K562 (cell line): Measurements from ENCODE around the gene CTRL. TPM values are rescaled to one million over a fixed set of nuclear protein-coding genes. Genes with fewer than 3 reads are reported as not detected.

Experiments
- ATAC-seq: fragments of 200-7000 bp; cut with Tn5 transposase; 3 replicates; pipeline ENCODE4 v1.9.1; 2020; ENCODE audit warnings: moderate library complexity
- BruUV-seq: library from RNA; stranded (reverse); fragments of 400-500 nt; replicated peaks from 2 replicates; lab custom pipeline; 2021; lab: Mats Ljungman, UMichigan
- CTCF ChIA-PET: fragments of 300-600 bp; formaldehyde crosslinking; extraction: SDS; loops from one replicate; lab custom pipeline; 2021; ENCODE audit warnings: low intra/inter-chr PET ratio; lab: Yijun Ruan, JAX
- POLR2A ChIA-PET: fragments of 300-600, 350-650 bp; sonication (Branson Sonifier 250); formaldehyde crosslinking; extraction: SDS; loops from one replicate; lab custom pipeline; 2021; ENCODE audit warnings: antibody characterized with exemption, inconsistent platforms; lab: Yijun Ruan, JAX
- DNase-seq, 4 experiments: peaks; one replicate each; pipeline versions ENCODE4 v3.0.0 to v3.0.0-alpha.2; 2011 to 2018; ENCODE audit warnings: low spot score in 3 of 4, mixed read lengths in 3 of 4; ENCODE audit errors: extremely low read depth in 1 of 4
- FAIRE-seq: peaks from 2 replicates; lab custom pipeline; 2011; peaks lifted over from hg19 to GRCh38; lab: Jason Lieb, UNC
- H2AFZ ChIP-seq: 2 replicates; pipeline ENCODE4 v1.6.0; 2011; ENCODE audit warnings: low read depth, low read length, control low read depth, inconsistent platforms
- H3K27ac ChIP-seq: fragments of 200-600 bp; 3 replicates; pipeline ENCODE4 v1.8.0; 2011; ENCODE audit warnings: low read depth, mild to moderate bottlenecking, control low read depth, inconsistent platforms, low read length, moderate library complexity, mixed read lengths; ENCODE audit errors: extremely low read depth
- H3K27me3 ChIP-seq, 2 experiments: fragments of 300-600 bp in 1 of 2; 2 replicates in 1 of 2; 3 replicates in 1 of 2; pipeline versions ENCODE4 v1.6.0 to v1.8.0; 2011; ENCODE audit warnings: inconsistent platforms in 2 of 2, low read length in 2 of 2, mild to moderate bottlenecking in 1 of 2, mixed read lengths in 1 of 2, moderate library complexity in 1 of 2; ENCODE audit not compliant: control insufficient read depth in 2 of 2, insufficient read depth in 2 of 2
- H3K36me3 ChIP-seq: fragments of 300-600 bp; 3 replicates; pipeline ENCODE4 v1.8.0; 2011; ENCODE audit warnings: mild to moderate bottlenecking, low read length, inconsistent platforms; ENCODE audit not compliant: control insufficient read depth, insufficient read depth
- H3K4me1 ChIP-seq, 2 experiments: fragments of 200-600 bp in 1 of 2; replicated peaks in 1 of 2; 2 replicates in 1 of 2; 3 replicates in 1 of 2; pipeline versions ENCODE4 v1.5.1 to v1.8.0; 2011; ENCODE audit warnings: inconsistent platforms in 2 of 2, low read length in 2 of 2, mild to moderate bottlenecking in 1 of 2, mixed read lengths in 1 of 2, moderate library complexity in 1 of 2; ENCODE audit not compliant: control insufficient read depth in 2 of 2, insufficient read depth in 2 of 2
- H3K4me2 ChIP-seq: 2 replicates; pipeline ENCODE4 v1.6.1; 2011; ENCODE audit warnings: low read length, control low read depth, inconsistent platforms, mixed read lengths; ENCODE audit not compliant: insufficient read depth
- H3K4me3 ChIP-seq: fragments of 200-600 bp; sonication (generic), shearing (Covaris generic); 2 replicates; pipeline ENCODE4 v1.5.1; 2016; ENCODE audit warnings: control low read depth, inconsistent platforms
- H3K79me2 ChIP-seq: fragments of 200-600 bp; 3 replicates; pipeline ENCODE4 v1.8.0; 2011; ENCODE audit warnings: low read length, inconsistent platforms; ENCODE audit not compliant: control insufficient read depth, insufficient read depth
- H3K9ac ChIP-seq, 2 experiments: 2 replicates each; pipeline versions ENCODE4 v1.6.0 to v1.6.1; 2011; ENCODE audit warnings: low read depth in 2 of 2, low read length in 2 of 2, control low read depth in 1 of 2, inconsistent platforms in 1 of 2, mild to moderate bottlenecking in 1 of 2, mixed read lengths in 1 of 2; ENCODE audit not compliant: insufficient read depth in 1 of 2
- H3K9me1 ChIP-seq: one replicate; pipeline ENCODE4 v1.6.0; 2011; ENCODE audit warnings: inconsistent platforms, mild to moderate bottlenecking, low read length, moderate library complexity; ENCODE audit not compliant: control insufficient read depth, insufficient read depth
- H3K9me3 ChIP-seq: replicated peaks from 2 replicates; pipeline ENCODE4 v1.5.1; 2011; ENCODE audit warnings: low read depth, low read length, inconsistent platforms; ENCODE audit not compliant: control insufficient read depth, insufficient read depth
- H4K20me1 ChIP-seq: replicated peaks from 2 replicates; pipeline ENCODE4 v1.6.1; 2011; ENCODE audit warnings: low read length, inconsistent platforms, mixed read lengths; ENCODE audit not compliant: control insufficient read depth, insufficient read depth
- CBX2 ChIP-seq: fragments of 200-600 bp; sonication (generic); IDR thresholded peaks from one replicate; pipeline ENCODE4 v1.6.1; 2012; ENCODE audit warnings: mild to moderate bottlenecking, low read length, inconsistent platforms; ENCODE audit not compliant: insufficient read depth, poor library complexity, severe bottlenecking
- POLR2G ChIP-seq: fragments of 200-400 bp; formaldehyde crosslinking; IDR thresholded peaks from 2 replicates; pipeline ENCODE4 v1.6.1; 2017; ENCODE audit warnings: low read depth, mild to moderate bottlenecking, antibody characterized with exemption, low read length, moderate library complexity
- PTTG1 ChIP-seq: fragments of 450-650 bp; IDR thresholded peaks from 2 replicates; pipeline ENCODE4 v1.6.1; 2016; ENCODE audit warnings: low read depth, mild to moderate bottlenecking, missing genetic modification characterization, missing compliant biosample characterization
- SMARCB1 ChIP-seq: IDR thresholded peaks from 2 replicates; pipeline ENCODE4 v1.6.1; 2011; ENCODE audit warnings: improper control_type of control experiment, low read depth; ENCODE audit not compliant: insufficient read length
- ZNF274 ChIP-seq: IDR thresholded peaks from 2 replicates; pipeline ENCODE4 v1.6.1; 2011; ENCODE audit warnings: low read depth, mild to moderate bottlenecking, low read length, moderate library complexity, borderline replicate concordance
- WGBS: fragments of 100-300 bp; shearing (Covaris generic); methylation state at CpG from one replicate; pipeline ENCODE4 v1.1.6; 2016; ENCODE audit warnings: low coverage, mixed read lengths; ENCODE audit not compliant: insufficient coverage; ENCODE audit errors: missing lambda C conversion rate; 5-methylcytosine and 5-hydroxymethylcytosine counted together
- in situ Hi-C: fragments of 300-500 bp; cut with MboI; formaldehyde crosslinking; loops from 4 replicates; pipeline ENCODE4 v1.15.0; 2018; ENCODE audit warnings: inconsistent platforms, mixed read lengths
- intact Hi-C: fragments of 100-400 bp; cut with micrococcal nuclease; formaldehyde crosslinking; loops from 2 replicates; pipeline ENCODE4 v1.14.2; 2022
- polyA plus RNA-seq, 8 experiments: library from polyadenylated mRNA; depleted of rRNA in 4 of 8; stranded (reverse) in 5 of 8; unstranded in 3 of 8; fragments of >200 nt; fragmentation: Nextera tagmentation in 2 of 8; fragmentation: Illumina TruSeq in 1 of 8; extraction: Ambion mirVana in 2 of 8; extraction: Trizol in 1 of 8; gene quantifications; 2 replicates each; pipeline versions ENCODE4 v1.2.1 to v1.2.3, GENCODE V29; 2011 to 2014; ENCODE audit warnings: inconsistent platforms in 1 of 8, missing spikeins in 1 of 8
- total RNA-seq, 7 experiments: library from RNA; depleted of rRNA in 6 of 7; stranded (reverse); fragments of >200 nt in 6 of 7; fragmentation: Illumina TruSeq in 2 of 7; extraction: Trizol in 2 of 7; gene quantifications; 2 replicates each; pipeline versions ENCODE4 v1.2.1 to v1.2.3, GENCODE V29; 2011 to 2021; ENCODE audit warnings: low replicate concordance in 1 of 7
- TF ChIP-seq, protein P1 (sequence below), 3 experiments: fragments of 200-800 bp in 1 of 3; sonication (Bioruptor generic) in 1 of 3; sonication (generic) in 1 of 3; formaldehyde crosslinking in 1 of 3; IDR thresholded peaks; 2 replicates each; pipeline versions ENCODE4 v1.6.1 to v1.8.0; 2016 to 2022; ENCODE audit warnings: mild to moderate bottlenecking in 2 of 3, missing compliant biosample characterization in 2 of 3, missing genetic modification characterization in 2 of 3, missing genetic modification reagents in 1 of 3
- TF ChIP-seq, protein P2 (sequence below), 2 experiments: IDR thresholded peaks; 2 replicates each; pipeline ENCODE4 v1.6.1; 2012; ENCODE audit warnings: improper control_type of control experiment in 2 of 2, low read depth in 2 of 2, low read length in 2 of 2, borderline replicate concordance in 1 of 2
- TF ChIP-seq, protein P3 (sequence below): sonication (generic); formaldehyde crosslinking; IDR thresholded peaks from 2 replicates; pipeline ENCODE4 v1.8.0; 2022; ENCODE audit warnings: missing genetic modification reagents, mild to moderate bottlenecking, borderline replicate concordance

The CTRL gene
- total and polyA plus RNA-seq, 9 of the 15 experiments (the other 6 are each of a cell fraction or from before 2014, with no cell fraction given) = 1.4 to 5.6 (median 2.5) TPM

DNA sequence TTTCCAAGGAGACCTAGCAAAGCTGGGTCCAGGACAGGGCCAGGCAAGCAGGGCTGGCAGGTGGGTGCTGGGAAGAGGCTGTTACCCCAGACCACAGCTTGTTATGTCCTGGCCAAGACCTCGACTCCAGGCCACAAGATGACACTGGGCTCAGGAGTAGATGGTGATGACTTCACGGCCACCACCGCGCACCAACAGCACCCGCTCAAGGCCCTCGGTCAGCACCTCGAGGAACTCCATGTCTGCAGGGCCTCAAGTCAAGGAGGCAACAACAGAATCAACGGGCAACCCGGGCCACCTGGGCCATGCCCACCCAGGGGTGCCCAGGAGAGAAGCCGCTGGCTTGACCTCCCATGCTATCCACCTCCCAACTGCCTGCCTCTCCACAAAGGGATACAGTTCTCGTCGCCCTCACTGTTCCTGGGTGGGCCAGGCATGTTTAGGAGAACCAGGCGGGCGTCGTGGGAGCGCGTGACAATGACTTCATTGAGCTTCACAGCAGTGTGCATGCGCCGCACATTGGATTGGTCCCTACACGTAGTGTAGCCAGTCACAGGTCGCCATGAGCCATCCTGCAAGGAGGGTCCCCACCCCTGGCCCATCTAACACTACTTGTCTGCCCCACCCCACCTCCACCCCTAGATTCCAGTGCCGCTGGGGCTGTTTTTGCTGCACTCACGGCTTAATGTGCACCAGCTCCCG lies 13.2 kb upstream of the CTRL start:
- no TSS peak for BruUV-seq
- Histone ChIP-seq H3K79me2 (no peaks in the 10 kb centered on the region), H3K36me3 (peaks cover 82% of the 10 kb centered on the region; the same call in 2 of the 3 replicates), H3K9ac (peak overlapping the region in 1 of 2 experiments; percentile 79; a peak in 2 of 4 replicates), H3K9me1 (no peaks in the 10 kb centered on the region), H2AFZ (no peak overlapping the region), H3K4me3 (no peak overlapping the region), H3K9me3 (no peaks in the 10 kb centered on the region; the same call in 1 of the 2 replicates), H3K4me2 (no peak overlapping the region), H3K27me3 (no peaks in the 10 kb centered on the region), H4K20me1 (peaks cover 16% of the 10 kb centered on the region; the same call in 1 of the 2 replicates), H3K4me1 (peaks cover 10 to 72% of the 10 kb centered on the region in 2 experiments; a peak in 4 of 5 replicates), H3K27ac (no peak overlapping the region)
- TF ChIP-seq, protein P1, sequence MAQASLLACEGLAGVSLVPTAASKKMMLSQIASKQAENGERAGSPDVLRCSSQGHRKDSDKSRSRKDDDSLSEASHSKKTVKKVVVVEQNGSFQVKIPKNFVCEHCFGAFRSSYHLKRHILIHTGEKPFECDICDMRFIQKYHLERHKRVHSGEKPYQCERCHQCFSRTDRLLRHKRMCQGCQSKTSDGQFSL (CRISPR knock-in tag; IDR thresholded peaks at IDR 0.05) = 0 out of 2 replicates have a peak, but pooled peaks have one; percentile 12
- TF ChIP-seq, protein P1 (tag; IDR thresholded peaks at IDR 0.05) = no peak
- TF ChIP-seq, protein P2, sequence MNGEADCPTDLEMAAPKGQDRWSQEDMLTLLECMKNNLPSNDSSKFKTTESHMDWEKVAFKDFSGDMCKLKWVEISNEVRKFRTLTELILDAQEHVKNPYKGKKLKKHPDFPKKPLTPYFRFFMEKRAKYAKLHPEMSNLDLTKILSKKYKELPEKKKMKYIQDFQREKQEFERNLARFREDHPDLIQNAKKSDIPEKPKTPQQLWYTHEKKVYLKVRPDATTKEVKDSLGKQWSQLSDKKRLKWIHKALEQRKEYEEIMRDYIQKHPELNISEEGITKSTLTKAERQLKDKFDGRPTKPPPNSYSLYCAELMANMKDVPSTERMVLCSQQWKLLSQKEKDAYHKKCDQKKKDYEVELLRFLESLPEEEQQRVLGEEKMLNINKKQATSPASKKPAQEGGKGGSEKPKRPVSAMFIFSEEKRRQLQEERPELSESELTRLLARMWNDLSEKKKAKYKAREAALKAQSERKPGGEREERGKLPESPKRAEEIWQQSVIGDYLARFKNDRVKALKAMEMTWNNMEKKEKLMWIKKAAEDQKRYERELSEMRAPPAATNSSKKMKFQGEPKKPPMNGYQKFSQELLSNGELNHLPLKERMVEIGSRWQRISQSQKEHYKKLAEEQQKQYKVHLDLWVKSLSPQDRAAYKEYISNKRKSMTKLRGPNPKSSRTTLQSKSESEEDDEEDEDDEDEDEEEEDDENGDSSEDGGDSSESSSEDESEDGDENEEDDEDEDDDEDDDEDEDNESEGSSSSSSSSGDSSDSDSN (IDR thresholded peaks at IDR 0.05; ENCODE audit: borderline replicate concordance in 1 of 2, low read depth in 2 of 2, low read length in 2 of 2) = no peak
- TF ChIP-seq ZNF274 = no peak
- no peak for TF ChIP-seq CBX2
- no peak for TF ChIP-seq SMARCB1
- peak; percentile 53 for TF ChIP-seq POLR2G
- TF ChIP-seq, protein P3, sequence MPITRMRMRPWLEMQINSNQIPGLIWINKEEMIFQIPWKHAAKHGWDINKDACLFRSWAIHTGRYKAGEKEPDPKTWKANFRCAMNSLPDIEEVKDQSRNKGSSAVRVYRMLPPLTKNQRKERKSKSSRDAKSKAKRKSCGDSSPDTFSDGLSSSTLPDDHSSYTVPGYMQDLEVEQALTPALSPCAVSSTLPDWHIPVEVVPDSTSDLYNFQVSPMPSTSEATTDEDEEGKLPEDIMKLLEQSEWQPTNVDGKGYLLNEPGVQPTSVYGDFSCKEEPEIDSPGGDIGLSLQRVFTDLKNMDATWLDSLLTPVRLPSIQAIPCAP (CRISPR knock-in tag) = no peak
- no peak for TF ChIP-seq PTTG1 (tag)
- WGBS = 94% methylated on average over 22 of the region's 24 CpGs
- FAIRE-seq = no peak
- POLR2A ChIA-PET = interaction anchor here (0.6 to 2.4 kb wide), 5 partner anchors 8 to 22 kb away, joined by 3 to 9 read pairs (median 6); no protein-coding TSS in a partner anchor
- no peak for DNase-seq
- no peak for ATAC-seq
- CTCF ChIA-PET = interaction anchor here (0.7 kb wide), 1 partner anchor 53 kb away, joined by 3 read pairs; no protein-coding TSS in a partner anchor
- intact Hi-C loops = no loop called here
- in situ Hi-C loops = no loop called here
